HG02970 (cell line): ENCODE measurements around the gene GRAMD1B.

Experiments
- ATAC-seq: cut with Tn5 transposase; IDR thresholded peaks from one replicate; pipeline ENCODE4 v1.9.1; 2021; ENCODE audit warnings: mild to moderate bottlenecking, moderate library complexity, moderate number of reproducible peaks; ENCODE audit not compliant: unreplicated experiment, low FRiP score

GRAMD1B gene

GRCh38 chr11:123580557-123581275, 150.6 kb downstream of the GRAMD1B start:
- peak; percentile 53 for ATAC-seq

GRCh38 chr11:123581651-123582399, 151.8 kb downstream of the GRAMD1B start:
- no peak for ATAC-seq

- ATAC-seq, result no peak
Measured at GRCh38 chr11:123582992-123583504, 153.0 kb downstream of the GRAMD1B start.

- ATAC-seq, result no peak
Measured at GRCh38 chr11:123584186-123584585, 154.1 kb downstream of the GRAMD1B start.

- ATAC-seq, result no peak
Measured at GRCh38 chr11:123584737-123585136, 154.7 kb downstream of the GRAMD1B start.

GRCh38 chr11:123585206-123585605, 155.1 kb downstream of the GRAMD1B start:
- ATAC-seq, result no peak

DNA sequence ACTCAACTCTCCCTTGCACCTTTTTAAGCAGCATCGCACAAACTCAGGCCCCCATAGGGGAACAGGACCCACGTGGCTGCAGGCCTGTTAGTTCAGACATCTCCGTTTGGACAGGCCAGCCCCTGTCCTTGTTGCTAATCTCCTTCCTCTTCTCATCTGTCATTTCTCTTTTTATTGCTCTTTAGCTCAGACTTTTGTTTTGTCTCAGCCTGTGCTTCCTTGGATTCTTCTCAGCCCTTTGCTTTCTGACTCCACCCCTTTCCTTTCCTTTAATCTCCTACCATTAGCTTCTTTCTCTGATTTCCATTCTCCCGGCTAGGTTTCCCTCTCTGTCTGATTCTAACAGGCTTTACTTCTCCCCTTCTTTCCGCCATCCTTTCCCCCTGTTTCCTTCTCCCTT, 155.6 kb downstream of the GRAMD1B start:
- no peak for ATAC-seq

GRCh38 chr11:123586568-123586967, 156.5 kb downstream of the GRAMD1B start:
- ATAC-seq, result no peak

DNA sequence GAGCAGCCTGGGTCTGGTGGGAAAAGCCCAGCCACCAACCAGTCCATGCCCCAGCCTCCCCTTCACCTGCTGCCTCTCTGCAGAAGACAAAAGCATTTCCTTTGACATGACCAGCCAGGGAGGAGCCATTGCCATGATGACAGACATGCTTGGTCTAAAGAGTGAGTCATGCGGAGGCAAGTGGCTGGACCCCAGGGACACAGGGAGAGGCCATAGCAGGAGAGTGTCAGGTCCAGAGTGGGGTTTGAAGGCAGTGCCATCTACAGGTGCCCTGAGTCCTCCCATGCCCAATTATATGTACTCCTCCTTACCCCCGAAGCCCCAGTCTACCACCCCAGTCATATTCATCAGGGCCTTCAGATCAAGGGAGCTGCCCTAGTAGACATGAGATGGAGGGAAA, 157.0 kb downstream of the GRAMD1B start:
- no peak for ATAC-seq

GRCh38 chr11:123587559-123587958, 157.5 kb downstream of the GRAMD1B start:
- no peak for ATAC-seq

GRCh38 chr11:123588117-123588863, 158.2 kb downstream of the GRAMD1B start:
- ATAC-seq, result no peak

DNA sequence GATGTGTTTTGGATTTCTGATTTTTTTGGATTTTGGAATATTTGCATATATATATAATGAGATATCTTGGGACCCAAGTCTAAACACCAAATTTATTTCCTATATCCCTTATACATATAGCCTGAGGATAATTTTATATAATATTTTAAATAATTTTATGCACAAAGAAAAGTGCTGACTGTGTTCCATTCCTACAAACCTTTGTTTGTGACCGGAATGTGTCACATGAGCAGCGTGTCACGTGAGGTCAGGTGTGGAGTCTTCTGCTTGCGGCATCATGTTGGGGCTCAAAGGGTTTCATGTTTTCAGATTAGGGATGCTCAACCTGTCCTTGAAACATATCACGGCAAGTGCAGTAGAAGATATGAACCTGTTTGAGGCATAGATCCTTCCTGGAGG, 158.8 kb downstream of the GRAMD1B start:
- no peak for ATAC-seq

DNA sequence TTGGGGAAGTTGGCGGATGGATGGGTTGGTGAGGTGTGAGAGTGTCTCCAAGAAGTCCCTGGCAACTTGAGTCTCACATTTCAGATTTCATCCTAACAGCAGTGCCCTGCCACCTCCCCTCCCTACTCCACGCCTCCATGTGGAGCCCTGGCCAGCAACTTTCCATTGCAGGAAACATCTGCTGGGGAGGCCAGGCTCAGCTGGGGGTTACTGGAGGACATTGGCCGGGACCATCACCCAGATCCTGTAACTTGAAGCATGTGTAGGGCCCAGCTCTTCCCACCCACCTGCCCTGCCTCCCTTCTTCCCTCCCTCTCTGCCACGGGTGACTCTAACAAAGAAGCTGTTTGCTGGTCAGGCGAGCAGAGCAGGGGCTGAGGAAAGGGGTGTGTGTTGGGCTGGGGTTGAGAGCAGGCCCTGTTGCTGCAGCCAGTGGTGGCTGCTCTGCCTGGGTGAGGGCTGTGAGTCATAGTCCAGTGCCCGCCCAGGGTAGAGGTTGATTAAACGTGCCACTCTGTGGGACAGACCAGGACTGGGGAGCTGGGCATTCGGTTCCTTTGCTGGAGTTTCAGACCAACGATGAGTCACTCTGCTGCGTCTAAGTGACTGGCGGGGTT, 160.3 kb downstream of the GRAMD1B start:
- no peak for ATAC-seq

GRCh38 chr11:123593570-123593969, 163.5 kb downstream of the GRAMD1B start:
- ATAC-seq, result no peak

DNA sequence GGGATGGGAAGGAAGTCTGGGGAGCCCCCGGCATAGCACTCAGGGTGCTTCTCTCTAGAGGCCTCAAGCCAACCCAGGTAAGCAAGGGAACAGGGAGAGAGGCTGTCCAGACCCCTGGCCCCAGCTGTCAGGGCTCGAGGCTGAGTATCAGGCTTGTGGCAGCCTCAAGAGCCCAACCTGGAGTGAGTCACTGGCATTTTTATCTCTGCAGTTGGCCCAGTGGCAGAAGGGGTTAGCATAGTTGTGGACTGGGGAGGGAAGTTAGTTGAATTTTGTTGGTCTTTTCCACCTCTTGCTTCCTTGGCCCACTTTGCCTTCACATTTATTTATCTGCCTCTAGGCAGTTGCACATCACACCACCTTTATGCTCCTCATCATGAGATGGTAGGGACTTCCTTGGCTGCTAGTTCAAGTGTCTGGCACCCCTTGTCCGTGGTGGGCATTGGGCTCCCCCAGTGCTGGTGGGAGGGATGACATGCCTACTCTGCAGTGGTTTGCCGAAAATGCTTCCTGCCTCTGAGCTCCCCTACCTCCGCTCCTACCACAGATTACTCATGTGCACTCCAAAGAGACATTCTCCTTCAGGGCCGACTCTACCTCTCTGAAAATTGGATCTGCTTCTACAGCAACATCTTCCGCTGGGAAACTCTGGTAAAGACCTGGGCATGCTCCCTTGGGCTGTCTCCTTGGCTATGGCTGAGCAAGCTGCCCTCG, 164.3 kb downstream of the GRAMD1B start:
- no peak for ATAC-seq

- ATAC-seq, result no peak
Measured at GRCh38 chr11:123594921-123595320, 164.9 kb downstream of the GRAMD1B start.

DNA sequence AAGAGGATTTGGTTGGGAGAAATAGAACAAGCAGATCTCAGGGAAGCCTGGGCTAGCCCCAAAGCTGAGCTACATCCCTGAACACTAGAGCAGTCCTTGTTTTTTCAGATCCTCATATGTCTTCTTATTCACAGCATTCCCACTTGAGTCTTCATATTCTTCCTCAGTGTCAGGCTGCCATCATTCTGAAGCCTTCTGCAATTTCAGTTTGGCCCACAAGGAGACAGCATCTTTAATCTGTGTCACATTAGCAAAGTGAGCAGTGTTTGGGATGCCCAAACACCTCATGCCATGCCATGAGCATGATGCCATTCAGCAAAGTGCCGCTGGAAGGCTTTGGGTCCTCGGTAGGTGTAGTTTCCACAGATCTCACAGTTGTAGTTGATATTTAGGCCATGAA, 167.8 kb downstream of the GRAMD1B start:
- ATAC-seq, result no peak

GRCh38 chr11:123601136-123601535, 171.1 kb downstream of the GRAMD1B start:
- ATAC-seq, result no peak

DNA sequence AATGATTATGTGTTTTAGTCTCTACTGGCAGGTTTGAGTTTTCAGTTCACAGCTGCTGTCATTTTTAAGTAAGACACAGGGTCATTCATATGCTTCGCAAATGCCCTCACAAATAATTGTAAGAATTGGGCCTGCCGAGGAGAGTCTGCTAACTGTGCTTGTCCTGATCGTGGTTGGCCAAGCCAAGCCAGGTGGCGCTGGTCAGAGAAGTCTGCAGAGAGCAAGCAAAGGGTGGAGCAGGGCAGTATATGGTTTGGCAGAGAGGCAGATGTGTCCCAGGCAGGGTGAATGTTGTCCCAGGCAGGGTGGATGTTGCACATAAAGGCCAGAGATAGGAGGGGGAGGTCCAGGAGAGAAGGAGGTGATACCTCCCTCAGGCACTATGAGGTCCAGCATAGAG, 171.7 kb downstream of the GRAMD1B start:
- no peak for ATAC-seq

DNA sequence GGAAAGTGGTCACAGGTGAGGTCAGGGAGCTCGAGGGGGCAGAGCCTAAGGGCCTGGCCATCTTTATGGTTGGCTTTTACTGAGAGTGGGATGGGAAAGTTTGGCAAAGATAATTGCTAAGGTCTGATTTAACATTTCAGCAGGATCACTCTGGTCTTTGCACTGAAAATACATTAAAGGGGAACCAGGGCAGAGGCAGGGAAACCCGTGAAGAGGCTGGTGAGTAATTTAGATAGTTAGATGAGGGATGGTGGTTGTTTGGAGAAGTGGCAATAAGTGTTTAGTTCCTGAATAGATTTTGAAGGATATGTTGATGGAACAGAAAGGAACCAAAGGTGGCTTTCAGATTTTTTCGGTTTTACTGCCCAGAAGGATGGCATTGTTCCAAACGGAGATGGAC, 173.6 kb downstream of the GRAMD1B start:
- ATAC-seq, result no peak
